Measurements from ENCODE around the gene CPEB3.

- TF ChIP-seq POLR2AphosphoS5 (IDR thresholded peaks at IDR 0.05; ENCODE audit: borderline replicate concordance, low read depth, low read length) (no peak), EZH2 (IDR thresholded peaks at IDR 0.05) (no peak)
Observed at GRCh38 chr10:92284112-92284704, 6.7 kb downstream of the CPEB3 start.
